Suppressor macrophage (primary cell): Measurements from ENCODE around the gene APCDD1.
A peak's percentile ranks its signal among the peaks of the same experiment; 100 is the strongest.
"Not testable (repeated sequence)": the region's sequence is repeated elsewhere in the genome, so short reads cannot be mapped to it uniquely, and the experiment has no call there.

Experiments
- DNase-seq, 4 experiments: peaks; one replicate each; pipeline ENCODE4 v3.0.0-alpha.2; 2020 to 2022

The APCDD1 gene

DNA sequence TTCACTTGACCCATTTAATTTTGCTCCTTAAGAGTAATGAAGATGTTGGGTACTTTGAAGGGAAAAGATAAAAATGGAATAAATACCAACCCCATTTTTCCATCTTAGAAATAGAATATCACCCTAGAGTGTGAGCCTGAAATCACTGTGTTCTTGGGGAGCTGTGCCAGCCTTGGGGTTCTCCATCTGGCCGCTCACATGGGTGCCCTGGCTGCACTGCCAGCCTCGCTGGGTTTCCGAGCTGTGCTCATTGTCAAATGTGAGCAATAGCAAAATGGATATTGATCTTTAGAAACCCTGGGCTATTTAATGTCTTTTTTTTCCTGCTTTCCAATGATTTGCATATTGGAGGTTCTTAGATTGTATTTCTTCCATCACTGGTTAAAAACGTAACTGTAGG lies 9.3 kb downstream of the APCDD1 start:
- no peak for DNase-seq

DNA sequence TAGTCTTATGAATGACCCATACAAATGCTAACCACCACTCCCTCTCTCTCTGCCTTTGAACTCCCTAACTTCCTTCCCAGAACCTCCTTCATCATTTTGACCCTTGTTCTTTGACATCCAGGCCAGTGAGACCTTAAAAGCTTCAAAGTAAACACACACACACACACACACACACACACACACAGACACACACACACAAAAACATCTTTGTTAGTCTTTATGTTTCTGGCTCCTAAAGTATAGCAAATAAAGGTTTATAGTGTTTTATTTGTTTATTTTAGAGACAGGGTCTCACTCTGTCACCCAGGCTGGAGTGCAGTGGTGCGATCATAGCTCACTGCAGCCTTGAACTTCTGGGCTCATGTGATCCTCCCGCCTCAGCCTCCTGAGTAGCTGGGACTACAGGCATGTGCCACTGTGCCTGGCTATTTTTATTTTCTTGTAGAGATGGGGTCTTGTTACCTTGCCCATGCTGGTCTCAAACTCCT lies 9.8 kb downstream of the APCDD1 start:
- DNase-seq = not testable (repeated sequence)

DNA sequence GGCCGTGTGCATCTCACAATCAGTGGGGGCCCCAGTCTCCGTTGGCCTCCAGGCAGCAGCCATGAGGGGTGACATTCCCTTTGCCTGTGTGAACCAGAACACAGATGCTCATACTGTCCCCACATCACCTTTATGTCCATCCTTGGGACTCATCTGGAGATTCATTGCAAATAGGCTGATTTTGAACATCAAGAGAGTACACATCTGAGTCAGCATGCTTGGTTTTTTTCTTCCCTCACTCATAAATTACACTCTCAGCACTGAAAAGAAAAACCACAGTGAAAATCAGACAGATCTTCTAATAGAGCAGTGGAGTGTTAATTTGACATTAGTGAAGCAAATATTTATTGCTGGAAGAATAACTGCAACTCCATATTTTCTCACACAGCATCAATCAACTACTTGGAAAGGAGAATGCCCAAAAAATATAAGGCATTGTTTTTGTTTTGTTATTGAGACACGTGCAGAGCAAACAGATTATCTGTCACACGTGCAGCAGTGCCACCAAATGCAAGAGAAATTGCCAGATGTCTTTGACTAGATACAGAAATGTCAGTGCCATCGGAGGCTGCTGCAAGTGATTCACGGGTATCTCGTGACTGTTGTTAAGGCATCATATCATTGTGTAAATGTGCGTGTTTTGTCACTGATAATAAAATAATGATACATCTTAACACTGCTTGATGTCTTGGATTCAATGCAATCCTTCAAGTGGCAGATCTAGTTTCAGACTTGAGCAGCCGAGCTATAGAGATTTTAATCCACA lies 10.9 kb downstream of the APCDD1 start:
- DNase-seq = no peak

DNA sequence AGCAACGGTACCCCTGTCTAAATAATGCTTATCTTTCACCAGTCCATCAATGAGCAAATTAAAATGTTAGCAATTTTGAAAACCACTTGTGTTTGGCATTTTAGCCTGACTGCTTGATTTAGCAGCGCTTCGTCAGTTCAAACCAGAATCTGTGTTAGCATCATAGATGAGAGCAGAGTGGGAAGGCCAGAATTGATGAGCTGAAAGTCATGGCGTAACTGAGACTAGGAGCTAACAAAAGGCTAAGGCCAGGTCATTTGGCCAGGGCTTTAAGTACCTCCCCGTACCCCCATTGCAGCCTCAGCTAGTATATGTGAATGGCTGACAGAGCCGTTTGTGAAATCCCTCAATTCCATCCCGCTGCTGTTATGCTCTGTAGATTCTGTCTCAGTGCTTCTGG lies 16.0 kb downstream of the APCDD1 start:
- DNase-seq = no peak

DNA sequence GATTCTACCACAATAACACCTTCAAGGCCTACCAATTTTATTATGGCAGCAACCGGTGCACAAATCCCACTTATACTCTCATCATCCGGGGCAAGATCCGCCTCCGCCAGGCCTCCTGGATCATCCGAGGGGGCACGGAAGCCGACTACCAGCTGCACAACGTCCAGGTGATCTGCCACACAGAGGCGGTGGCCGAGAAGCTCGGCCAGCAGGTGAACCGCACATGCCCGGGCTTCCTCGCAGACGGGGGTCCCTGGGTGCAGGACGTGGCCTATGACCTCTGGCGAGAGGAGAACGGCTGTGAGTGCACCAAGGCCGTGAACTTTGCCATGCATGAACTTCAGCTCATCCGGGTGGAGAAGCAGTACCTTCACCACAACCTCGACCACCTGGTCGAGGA lies 17.1 kb downstream of the APCDD1 start:
- DNase-seq = no peak

DNA sequence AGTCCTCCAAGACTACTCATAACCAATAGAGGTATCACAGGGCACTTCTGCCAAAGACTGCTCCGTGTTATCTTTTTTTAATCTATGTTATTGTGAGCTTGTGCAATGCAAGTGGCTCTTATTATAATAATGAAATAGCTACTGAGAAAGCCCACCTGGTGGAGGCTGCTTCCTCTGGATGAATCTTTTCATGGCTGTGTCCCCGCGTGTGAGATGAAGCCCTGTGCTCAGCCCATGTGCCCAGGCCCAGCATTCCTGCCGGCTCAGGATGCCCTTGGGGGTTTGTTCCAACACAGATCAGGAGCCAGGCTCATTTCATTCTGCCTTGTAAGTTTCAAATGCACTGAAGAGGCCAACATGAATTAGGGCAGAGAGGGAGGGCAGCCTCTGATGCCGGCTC lies 18.7 kb downstream of the APCDD1 start:
- no peak for DNase-seq

DNA sequence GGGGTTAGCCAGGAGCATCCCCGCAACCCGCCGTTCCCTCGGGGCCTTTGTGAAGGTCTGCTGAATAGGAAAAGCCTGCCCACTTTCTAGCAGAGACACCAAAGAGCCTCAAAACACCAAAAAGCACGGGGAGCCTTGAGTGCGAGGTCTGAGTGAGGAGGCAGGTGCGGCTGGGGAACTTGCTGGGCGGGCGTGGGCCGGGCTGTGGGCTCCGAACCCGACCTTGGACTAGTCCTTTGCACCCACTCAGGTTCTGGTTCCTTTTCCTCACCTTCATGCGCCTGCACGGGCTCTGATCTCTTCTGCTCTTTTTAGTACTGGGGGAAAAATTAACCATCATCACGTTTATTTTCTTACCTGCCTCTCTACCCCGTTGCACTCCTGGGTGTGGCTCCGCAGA lies 19.9 kb downstream of the APCDD1 start:
- no peak for DNase-seq

DNA sequence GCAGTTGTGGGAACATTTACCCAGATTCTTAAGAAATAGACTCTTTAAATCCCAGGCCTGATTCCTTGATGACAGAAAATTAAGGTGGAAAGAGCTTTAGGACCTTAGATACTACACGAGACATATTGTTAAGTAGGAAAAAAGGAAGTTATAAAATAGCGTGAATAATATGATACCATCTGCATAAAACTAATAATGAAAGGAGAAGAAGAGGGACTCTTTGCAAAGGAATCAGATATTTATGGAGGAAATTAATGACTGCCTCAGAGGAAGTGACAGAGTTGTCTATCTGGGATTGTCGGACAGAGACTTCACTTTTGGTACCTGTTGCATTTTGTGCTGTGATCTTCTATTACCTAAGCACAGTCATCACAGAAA lies 20.8 kb downstream of the APCDD1 start:
- peak in 2 of 4 experiments; percentile 30 to 51 for DNase-seq

DNA sequence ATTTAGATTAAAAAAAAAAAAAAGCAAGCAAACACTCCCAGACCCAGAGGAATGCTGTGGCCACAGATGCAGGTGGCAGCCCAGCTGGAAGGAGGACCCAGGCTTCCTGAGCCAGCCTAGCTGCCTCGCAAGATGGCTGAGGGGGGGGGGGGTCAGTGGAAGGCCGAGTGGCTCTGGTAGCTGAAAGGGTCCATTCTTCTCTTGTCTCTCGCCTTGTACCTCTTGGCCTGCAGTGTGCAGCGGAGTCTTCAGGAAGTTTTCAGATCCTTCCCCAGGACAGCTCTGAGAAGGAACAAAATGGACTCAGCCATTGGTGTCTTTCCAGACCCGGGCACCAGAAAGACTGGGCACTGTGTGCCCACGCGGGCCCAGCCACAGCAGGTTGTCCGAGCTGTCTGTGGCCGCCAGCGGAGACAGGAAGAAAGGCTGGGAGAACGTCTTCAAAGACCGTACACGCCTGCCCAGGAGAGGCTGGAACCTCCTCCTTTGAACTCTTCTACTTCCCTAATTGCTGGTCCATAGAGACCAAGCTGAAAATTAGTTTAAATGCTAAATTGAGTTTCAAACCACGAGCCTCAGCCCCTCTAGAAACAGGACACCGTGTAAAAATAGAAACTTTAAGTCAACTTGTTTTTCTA lies 21.3 kb downstream of the APCDD1 start:
- peak in 3 of 4 experiments; percentile 32 to 52 (median 39) for DNase-seq

DNA sequence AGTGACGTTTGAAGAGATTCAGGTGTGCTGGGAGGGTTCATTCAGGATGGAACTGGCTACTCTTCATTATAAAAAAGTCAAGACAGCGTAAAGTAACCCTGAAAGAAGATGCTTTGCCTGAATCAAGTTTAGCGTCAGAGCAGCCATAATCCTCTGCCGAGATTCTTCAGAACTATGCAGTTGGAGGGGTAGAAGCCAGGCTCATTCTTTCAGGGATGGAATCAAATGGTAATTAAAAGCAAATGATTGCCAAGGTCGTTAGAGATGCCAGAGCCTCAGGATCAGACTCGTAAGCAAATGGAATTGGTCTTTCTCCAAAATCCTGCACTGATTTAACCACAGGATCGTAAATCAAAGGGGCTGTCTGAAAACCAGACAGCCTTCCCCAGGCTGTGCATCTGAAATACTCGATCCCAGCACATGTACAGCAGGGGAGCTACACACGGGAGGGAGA lies 21.9 kb downstream of the APCDD1 start:
- DNase-seq = no peak

DNA sequence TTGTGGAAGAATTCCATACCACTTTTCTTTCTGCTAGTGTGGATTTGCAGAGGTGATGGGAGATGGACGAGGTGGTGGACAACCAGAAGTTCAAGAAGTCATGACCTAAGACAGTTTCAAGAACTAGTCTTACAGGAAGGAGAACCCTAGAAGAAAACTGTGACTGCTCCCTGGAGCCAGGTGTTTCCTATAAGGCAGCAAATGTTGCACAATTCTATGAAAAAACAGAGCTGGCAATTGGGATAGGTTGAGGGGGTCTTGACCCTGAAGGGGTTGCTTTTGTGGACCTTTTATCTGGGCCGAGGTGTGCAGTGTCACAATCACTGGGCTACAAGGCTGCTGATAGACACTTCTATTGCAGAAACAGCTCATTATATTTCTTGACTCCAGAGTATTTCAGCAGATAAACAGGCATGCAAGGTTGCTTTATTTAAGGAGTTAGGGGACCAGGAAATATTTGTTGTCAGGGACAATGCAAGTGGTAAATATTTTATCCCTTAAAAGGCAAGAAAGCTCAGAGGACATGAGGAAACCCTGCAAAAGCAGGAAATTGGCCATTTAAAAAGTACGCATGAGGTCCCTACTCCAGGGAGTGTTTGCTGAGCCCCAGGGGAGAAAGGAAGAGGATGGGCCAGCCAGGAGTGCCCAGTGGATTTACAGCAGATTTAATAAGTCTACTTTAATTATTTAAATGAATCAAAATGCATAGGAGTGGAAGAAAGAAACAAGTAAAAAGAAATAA lies 22.9 kb downstream of the APCDD1 start:
- no peak for DNase-seq

DNA sequence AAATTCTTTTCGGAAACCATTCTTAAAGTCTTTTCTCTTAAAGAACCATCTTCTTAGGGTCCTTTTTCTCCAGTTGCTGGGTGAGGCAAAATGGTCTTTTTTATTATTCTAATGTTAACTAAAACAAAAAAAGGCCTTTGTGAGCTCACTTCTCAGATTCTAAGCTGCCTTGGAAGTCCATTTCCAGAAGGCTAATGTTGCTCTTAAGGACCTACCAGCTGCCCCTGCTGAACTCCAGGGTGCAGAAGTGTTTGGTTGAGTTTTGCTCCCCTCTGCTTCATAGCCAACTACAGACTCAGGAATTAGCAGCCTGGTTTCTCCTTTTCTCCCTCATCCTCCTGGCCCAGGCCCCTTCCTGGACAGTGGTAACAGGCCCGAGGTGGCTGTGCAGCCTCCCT lies 23.4 kb downstream of the APCDD1 start:
- no peak for DNase-seq

DNA sequence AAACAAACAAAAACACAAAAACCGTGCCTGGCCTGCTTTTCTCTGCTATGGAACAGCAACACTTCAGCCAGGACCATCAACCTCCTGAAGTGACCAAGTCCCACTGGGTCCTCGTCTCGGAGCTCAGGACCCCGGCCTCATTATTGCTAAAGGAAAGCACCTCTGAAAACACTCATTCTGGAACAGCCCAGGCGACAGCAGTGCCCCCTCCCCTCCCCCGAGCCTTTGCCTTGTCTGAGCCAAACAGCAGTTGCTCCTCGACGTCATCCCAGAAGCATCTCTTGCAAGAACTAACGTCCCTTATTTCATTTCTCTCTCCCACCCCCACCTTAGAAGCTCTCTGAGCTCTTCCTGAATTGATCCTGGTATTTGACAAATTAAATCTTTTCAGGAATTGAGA lies 27.4 kb downstream of the APCDD1 start:
- no peak for DNase-seq

DNA sequence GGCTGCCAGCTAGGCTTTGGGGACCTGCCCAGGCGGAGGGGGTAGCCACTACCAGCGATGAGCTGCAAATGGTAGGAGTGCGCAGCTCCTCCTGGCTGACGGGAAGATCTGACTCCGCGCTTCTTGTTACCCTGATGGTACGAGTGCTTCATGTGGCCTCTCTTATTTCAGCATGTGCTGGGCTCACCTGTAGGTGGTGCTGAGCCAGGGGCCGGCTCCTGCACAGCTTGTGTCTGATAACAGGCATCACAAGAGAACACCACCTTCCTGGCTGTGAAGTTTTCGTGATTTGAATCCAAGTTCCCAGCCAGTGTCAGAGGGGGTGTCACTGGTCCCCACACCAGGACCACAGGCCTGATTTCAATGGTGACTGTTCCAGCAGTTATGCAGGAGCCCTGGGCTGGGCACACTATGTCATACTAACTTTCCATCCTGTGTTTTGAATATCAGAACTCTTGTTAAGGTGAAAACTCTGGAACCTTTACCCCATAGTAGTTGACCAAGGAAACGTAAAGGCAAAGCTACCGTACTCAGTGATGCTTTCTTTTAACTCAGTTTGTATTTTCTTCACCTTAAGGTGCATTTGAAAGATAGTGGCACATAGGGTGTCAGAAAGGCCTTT lies 28.0 kb downstream of the APCDD1 start:
- no peak for DNase-seq

DNA sequence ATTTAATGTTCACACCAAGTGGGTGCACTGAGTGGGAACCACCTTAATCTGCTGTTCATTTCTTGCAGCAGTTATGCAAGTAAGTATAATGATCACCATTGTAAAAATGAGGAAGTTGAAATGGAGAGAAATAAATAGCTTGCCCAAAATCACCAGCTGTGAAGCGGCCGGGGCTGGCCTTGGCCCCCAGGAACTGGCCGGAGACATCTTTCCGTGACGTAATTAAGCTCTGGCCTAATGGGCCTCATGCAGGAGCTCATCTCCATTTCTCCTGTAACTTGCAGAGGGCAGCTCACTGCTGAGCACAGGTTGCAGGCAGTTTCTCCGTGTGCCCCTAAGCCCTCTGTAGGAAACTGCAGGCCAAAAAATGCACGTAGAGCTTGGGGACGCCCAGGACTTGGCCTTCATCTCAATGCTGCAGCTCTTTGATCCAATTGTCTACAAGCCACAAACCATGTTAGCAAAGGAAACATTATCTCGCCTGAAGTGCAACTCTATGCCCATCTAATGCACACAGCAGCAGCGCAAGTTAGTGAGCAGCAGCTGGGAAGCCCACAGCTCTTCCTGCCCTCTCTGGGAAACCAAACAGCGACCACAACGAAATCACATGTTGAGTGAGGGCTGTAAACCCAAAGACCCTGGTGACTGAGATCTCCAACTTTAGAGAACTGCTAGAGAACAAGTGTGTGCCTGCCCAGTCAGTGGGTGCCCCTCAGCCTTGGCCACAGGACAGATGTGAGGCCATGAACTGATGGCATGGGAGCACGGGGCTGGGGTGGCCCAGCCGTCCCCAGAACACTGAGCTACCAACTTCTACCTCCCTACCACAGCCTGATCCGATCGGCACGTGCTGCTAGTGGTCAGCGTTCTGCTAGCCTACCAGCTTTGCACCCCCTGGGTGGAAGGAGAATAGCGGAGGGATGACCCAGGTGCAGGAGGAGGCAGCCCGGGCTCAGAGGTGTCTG lies 28.8 kb downstream of the APCDD1 start:
- peak; percentile 74 to 88 (median 85) for DNase-seq

DNA sequence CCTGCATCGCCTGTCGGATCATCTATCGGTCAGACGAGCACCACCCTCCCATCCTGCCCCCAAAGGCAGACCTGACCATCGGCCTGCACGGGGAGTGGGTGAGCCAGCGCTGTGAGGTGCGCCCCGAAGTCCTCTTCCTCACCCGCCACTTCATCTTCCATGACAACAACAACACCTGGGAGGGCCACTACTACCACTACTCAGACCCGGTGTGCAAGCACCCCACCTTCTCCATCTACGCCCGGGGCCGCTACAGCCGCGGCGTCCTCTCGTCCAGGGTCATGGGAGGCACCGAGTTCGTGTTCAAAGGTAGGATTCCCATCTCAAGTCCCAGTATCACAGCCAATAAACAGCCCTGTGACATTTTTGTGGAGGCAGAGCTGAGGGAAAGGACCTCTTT lies 31.0 kb downstream of the APCDD1 start:
- no peak for DNase-seq

DNA sequence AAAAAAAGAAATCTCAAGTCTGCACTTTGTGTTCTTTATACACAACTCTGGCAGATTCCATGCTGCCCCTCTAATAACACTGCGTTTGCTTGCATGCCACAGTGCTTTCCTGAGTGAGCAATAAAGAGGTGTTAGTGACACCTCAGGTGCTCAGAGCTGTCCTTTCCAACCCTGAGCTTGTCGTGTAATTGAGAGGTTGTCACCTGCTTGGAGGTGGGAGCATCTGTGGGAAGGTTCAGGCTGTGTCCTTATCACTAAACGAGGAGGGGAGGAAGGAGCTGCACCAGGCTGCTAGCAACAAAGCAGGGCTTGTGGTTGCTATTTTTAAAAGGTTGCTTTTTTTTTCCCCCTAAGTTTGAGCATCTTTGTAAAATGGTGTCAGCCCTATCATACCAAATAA lies 31.9 kb downstream of the APCDD1 start:
- DNase-seq = no peak

DNA sequence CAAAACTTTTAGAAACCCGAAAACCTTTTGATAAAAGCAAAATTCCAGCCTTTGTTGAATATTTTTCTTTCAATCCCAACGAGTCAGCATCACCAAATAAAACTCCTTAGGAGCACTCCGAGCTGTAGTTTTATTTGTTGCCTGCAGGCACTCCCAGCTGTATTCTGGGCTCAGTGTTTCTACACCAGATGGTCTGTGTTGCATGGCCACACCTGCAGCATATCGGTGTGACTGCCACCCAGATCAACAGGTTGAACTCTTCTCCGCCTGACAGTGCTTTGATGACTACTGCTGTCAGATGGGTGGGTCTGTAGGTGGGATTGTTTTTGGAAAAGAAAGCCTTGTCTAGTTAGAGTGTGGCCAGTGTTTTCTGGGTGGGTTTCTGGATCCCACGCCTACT lies 32.7 kb downstream of the APCDD1 start:
- DNase-seq = no peak

DNA sequence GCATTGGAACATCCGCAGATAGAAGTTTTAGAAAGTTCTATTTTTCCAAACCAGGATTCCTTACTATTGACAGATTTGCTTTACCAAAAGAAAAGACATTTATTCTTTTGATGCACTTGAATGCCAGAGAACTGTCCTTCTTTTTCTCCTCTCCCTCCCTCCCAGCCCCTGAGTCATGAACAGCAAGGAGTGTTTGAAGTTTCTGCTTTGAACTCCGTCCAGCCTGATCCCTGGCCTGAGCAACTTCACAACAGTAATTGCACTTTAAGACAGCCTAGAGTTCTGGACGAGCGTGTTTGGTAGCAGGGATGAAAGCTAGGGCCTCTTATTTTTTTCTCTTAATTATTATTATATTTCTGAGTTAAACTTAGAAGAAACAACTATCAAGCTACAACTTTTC lies 33.6 kb downstream of the APCDD1 start:
- no peak for DNase-seq

DNA sequence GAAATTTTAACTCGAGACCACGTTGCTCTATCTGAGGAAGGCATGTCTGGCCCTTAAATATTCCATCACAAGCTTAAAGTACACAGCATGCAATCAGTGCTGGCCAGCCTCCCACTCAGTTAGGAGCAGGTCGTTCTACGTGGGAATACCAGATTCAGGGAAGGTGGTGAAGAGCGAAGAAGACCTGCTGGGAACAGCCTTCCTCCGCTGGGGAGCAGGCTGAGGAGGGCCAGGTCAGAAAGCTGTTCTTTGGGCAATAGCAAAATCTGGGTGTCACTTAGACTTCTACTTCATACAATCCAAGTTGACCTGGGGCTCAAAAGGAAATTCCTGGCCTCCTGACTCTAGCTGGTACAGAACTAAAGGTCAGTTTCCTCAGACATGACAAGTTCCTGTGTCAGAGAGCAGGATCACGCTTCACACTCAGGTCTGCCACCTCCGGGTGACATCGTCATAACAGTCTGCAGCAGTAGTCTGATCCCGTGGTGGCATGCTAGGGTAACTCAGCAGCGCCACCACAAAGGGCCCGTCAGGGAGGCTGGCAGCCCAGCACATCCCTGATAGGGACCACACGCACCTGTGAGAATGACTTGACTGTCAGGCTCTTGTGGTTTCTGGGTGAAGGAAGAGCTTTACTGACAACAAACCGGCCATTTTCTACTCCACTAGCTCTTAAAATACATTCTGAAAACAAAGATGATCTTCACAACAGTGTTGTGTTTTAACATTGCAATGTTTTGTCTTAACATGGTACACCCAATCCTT lies 36.1 kb downstream of the APCDD1 start:
- peak; percentile 56 to 75 (median 72) for DNase-seq

DNA sequence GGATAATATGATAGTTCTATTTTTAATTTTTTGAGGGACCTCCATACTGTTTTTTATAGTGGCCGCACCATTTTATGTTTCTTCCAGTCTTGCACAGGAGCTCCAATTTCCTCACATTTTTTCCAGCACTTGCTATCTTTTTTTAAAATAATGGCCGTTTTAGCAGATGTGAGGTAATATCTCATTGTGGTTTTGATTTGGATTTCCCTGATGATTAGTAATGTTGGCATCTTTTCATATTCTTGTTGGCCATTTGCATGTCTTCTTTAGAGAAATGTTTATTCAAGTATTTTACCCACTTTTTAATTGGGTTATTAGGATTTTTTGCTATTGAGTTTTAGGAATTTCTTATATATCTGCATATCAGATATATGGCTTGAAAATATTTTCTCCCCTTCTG lies 41.5 kb downstream of the APCDD1 start:
- no peak for DNase-seq
